ENCODE measurements around the gene ING5. TPM values are rescaled to one million over a fixed set of nuclear protein-coding genes. Genes with fewer than 3 reads are reported as not detected.

ING5 gene
- total RNA-seq, 1 experiment from 2014 or later = 45.9 TPM

DNA sequence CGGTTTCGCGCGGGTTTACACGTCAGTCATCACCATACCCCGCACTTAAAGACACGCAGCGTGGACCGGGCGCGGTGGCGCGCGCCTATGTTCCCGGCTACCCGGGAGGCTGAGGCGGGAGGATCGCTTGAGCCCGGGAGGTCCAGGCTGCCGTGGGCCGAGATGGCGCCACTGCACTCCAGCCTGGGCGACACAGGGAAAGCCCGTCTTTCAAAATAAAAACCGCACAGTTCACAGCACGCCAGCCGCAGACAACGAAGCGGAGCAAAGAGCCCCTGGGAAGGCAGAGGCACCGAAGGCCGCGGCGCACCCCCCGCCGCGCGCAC is 15.6 kb upstream of the ING5 start:
- ChIA-PET RAD21 (ENCODE audit: low non-redundant PET in 1 of 2, low total read pairs in 2 of 2, uncharacterized antibody in 2 of 2, unreplicated experiment in 2 of 2) (interaction anchor here in 1 of 2 experiments (1.6 kb wide), 1 partner anchor 16 kb away, joined by 5 read pairs; the partner anchor contains the start of gene ING5), POLR2A (interaction anchor here (0.7 to 1.4 kb wide), 5 partner anchors 9 to 153 kb away, joined by 3 to 11 read pairs (median 4); partner anchors contain the start of gene ING5), CTCF (interaction anchor here (1.0 kb wide), 1 partner anchor 17 kb away, joined by 3 read pairs; no protein-coding TSS in a partner anchor)
- peak overlapping the region; percentile 69 for H3K4me2 ChIP-seq (ENCODE audit: low read length)
- peak overlapping the region; percentile 90 for H3K27ac ChIP-seq (ENCODE audit: low read depth, low read length)
- no peak overlapping the region for H2AFZ ChIP-seq (ENCODE audit: low read depth, low read length, poor library complexity, severe bottlenecking)
- H3K9me3 ChIP-seq (ENCODE audit: control insufficient read depth in 1 of 2, insufficient read depth in 1 of 2, low read depth in 1 of 2, low read length in 2 of 2) = no peaks in the 10 kb centered on the region
- intact Hi-C loops (cut with micrococcal nuclease) = loop anchor here (1.0 to 5.0 kb wide), 3 partner anchors 15 to 191 kb away; partner anchors contain the start of gene D2HGDH
- peaks cover 8 to 23% of the 10 kb centered on the region in 2 experiments for H3K4me1 ChIP-seq (ENCODE audit: control insufficient read depth in 1 of 2, insufficient read depth in 2 of 2, low read length in 2 of 2)
- no peak for DNase-seq (ENCODE audit: low read depth, low spot score)
- peak overlapping the region; percentile 84 to 86 for H3K4me3 ChIP-seq (replicated peaks in 1 of 2; ENCODE audit: low read depth in 1 of 2, low read length in 2 of 2)
- BruUV-seq (replicated peaks) = no TSS peak
- no peaks in the 10 kb centered on the region for H3K9me2 ChIP-seq (ENCODE audit: insufficient read depth)
- H3K36me3 ChIP-seq (ENCODE audit: control insufficient read depth in 1 of 2, insufficient read depth in 2 of 2, low read length in 2 of 2) = peaks cover 25 to 44% of the 10 kb centered on the region in 2 experiments
- TF ChIP-seq FOSL1 (IDR thresholded peaks at IDR 0.05; ENCODE audit: low read depth) (no peak), EZH2 (IDR thresholded peaks at IDR 0.05) (no peak), CEBPB (IDR thresholded peaks at IDR 0.05; ENCODE audit: low read depth) (no peak), ZFX (IDR thresholded peaks at IDR 0.05) (no peak), TCF7L2 (IDR thresholded peaks at IDR 0.05; ENCODE audit: borderline replicate concordance, extremely low read depth, insufficient read depth, insufficient read length) (no peak), EGR1 (IDR thresholded peaks at IDR 0.05; ENCODE audit: low read depth) (no peak), CBX3 (IDR thresholded peaks at IDR 0.05; ENCODE audit: low read depth) (no peak), POLR2A (IDR thresholded peaks at IDR 0.05; ENCODE audit: borderline replicate concordance, extremely low read depth, insufficient read depth, insufficient read length) (no peak), POLR2AphosphoS5 (IDR thresholded peaks at IDR 0.05; ENCODE audit: low read depth, low read length) (no peak), ELF1 (IDR thresholded peaks at IDR 0.05; ENCODE audit: borderline replicate concordance, low read depth) (no peak), JUND (IDR thresholded peaks at IDR 0.05) (no peak), SIN3A (IDR thresholded peaks at IDR 0.05; ENCODE audit: low read depth) (no peak), SRF (IDR thresholded peaks at IDR 0.05; ENCODE audit: low read depth) (no peak; the same call in 1 of the 2 replicates)
- TF ChIP-seq, protein P1, sequence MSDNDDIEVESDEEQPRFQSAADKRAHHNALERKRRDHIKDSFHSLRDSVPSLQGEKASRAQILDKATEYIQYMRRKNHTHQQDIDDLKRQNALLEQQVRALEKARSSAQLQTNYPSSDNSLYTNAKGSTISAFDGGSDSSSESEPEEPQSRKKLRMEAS (IDR thresholded peaks at IDR 0.05) = no peak
- TF ChIP-seq, protein P2, sequence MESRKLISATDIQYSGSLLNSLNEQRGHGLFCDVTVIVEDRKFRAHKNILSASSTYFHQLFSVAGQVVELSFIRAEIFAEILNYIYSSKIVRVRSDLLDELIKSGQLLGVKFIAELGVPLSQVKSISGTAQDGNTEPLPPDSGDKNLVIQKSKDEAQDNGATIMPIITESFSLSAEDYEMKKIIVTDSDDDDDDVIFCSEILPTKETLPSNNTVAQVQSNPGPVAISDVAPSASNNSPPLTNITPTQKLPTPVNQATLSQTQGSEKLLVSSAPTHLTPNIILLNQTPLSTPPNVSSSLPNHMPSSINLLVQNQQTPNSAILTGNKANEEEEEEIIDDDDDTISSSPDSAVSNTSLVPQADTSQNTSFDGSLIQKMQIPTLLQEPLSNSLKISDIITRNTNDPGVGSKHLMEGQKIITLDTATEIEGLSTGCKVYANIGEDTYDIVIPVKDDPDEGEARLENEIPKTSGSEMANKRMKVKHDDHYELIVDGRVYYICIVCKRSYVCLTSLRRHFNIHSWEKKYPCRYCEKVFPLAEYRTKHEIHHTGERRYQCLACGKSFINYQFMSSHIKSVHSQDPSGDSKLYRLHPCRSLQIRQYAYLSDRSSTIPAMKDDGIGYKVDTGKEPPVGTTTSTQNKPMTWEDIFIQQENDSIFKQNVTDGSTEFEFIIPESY (IDR thresholded peaks at IDR 0.05; ENCODE audit: extremely low read depth, insufficient replicate concordance, low read length) = no peak
- TF ChIP-seq, protein P3, sequence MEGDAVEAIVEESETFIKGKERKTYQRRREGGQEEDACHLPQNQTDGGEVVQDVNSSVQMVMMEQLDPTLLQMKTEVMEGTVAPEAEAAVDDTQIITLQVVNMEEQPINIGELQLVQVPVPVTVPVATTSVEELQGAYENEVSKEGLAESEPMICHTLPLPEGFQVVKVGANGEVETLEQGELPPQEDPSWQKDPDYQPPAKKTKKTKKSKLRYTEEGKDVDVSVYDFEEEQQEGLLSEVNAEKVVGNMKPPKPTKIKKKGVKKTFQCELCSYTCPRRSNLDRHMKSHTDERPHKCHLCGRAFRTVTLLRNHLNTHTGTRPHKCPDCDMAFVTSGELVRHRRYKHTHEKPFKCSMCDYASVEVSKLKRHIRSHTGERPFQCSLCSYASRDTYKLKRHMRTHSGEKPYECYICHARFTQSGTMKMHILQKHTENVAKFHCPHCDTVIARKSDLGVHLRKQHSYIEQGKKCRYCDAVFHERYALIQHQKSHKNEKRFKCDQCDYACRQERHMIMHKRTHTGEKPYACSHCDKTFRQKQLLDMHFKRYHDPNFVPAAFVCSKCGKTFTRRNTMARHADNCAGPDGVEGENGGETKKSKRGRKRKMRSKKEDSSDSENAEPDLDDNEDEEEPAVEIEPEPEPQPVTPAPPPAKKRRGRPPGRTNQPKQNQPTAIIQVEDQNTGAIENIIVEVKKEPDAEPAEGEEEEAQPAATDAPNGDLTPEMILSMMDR (IDR thresholded peaks at IDR 0.05 in 2 of 3, conservative IDR thresholded peaks at IDR 0.05 in 1 of 3; ENCODE audit: borderline replicate concordance in 1 of 3, insufficient read depth in 1 of 3, low read depth in 2 of 3, low read length in 2 of 3) = no peak
- TF ChIP-seq, protein P4, sequence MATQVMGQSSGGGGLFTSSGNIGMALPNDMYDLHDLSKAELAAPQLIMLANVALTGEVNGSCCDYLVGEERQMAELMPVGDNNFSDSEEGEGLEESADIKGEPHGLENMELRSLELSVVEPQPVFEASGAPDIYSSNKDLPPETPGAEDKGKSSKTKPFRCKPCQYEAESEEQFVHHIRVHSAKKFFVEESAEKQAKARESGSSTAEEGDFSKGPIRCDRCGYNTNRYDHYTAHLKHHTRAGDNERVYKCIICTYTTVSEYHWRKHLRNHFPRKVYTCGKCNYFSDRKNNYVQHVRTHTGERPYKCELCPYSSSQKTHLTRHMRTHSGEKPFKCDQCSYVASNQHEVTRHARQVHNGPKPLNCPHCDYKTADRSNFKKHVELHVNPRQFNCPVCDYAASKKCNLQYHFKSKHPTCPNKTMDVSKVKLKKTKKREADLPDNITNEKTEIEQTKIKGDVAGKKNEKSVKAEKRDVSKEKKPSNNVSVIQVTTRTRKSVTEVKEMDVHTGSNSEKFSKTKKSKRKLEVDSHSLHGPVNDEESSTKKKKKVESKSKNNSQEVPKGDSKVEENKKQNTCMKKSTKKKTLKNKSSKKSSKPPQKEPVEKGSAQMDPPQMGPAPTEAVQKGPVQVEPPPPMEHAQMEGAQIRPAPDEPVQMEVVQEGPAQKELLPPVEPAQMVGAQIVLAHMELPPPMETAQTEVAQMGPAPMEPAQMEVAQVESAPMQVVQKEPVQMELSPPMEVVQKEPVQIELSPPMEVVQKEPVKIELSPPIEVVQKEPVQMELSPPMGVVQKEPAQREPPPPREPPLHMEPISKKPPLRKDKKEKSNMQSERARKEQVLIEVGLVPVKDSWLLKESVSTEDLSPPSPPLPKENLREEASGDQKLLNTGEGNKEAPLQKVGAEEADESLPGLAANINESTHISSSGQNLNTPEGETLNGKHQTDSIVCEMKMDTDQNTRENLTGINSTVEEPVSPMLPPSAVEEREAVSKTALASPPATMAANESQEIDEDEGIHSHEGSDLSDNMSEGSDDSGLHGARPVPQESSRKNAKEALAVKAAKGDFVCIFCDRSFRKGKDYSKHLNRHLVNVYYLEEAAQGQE (IDR thresholded peaks at IDR 0.05; ENCODE audit: low read depth) = no peak
- H3K27me3 ChIP-seq (ENCODE audit: insufficient read depth, low read length) = no peaks in the 10 kb centered on the region
- peak; percentile 17 for ATAC-seq
- H3K79me2 ChIP-seq (ENCODE audit: insufficient read depth, low read length) = peaks cover 86% of the 10 kb centered on the region
- H3K9ac ChIP-seq (ENCODE audit: low read length) = peak overlapping the region; percentile 99
- H4K20me1 ChIP-seq (ENCODE audit: insufficient read depth) = no peaks in the 10 kb centered on the region
